ENCODE results near the gene KCNQ1. TPM values are rescaled to one million over a fixed set of nuclear protein-coding genes. Genes with fewer than 3 reads are reported as not detected.

Gene KCNQ1
- total RNA-seq, 4 donors from 2014 or later, result 3.2 to 12.7 (median 5.5) TPM

DNA sequence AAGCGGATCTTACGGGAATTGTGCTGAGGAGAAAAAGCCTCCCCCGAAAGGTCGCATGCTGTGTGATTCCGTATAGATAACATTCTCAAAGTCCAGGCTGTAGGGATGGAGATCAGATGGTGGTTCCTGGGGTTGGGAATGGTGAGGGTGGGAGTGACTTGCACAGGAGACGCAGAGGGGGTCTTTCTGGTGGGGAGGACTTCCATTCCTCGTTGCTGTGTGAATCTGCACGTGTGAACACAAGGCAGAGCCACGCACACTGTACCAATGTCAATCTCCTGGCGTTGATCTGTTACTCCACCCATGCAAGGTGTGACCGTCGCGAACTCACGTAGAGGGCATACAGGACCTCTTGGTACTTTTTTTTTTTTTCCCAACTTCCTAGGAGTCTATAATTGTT lies 313.9 kb downstream of the KCNQ1 start:
- TF ChIP-seq, protein P1, sequence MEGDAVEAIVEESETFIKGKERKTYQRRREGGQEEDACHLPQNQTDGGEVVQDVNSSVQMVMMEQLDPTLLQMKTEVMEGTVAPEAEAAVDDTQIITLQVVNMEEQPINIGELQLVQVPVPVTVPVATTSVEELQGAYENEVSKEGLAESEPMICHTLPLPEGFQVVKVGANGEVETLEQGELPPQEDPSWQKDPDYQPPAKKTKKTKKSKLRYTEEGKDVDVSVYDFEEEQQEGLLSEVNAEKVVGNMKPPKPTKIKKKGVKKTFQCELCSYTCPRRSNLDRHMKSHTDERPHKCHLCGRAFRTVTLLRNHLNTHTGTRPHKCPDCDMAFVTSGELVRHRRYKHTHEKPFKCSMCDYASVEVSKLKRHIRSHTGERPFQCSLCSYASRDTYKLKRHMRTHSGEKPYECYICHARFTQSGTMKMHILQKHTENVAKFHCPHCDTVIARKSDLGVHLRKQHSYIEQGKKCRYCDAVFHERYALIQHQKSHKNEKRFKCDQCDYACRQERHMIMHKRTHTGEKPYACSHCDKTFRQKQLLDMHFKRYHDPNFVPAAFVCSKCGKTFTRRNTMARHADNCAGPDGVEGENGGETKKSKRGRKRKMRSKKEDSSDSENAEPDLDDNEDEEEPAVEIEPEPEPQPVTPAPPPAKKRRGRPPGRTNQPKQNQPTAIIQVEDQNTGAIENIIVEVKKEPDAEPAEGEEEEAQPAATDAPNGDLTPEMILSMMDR (IDR thresholded peaks at IDR 0.05; ENCODE audit: low read depth), result no peak

DNA sequence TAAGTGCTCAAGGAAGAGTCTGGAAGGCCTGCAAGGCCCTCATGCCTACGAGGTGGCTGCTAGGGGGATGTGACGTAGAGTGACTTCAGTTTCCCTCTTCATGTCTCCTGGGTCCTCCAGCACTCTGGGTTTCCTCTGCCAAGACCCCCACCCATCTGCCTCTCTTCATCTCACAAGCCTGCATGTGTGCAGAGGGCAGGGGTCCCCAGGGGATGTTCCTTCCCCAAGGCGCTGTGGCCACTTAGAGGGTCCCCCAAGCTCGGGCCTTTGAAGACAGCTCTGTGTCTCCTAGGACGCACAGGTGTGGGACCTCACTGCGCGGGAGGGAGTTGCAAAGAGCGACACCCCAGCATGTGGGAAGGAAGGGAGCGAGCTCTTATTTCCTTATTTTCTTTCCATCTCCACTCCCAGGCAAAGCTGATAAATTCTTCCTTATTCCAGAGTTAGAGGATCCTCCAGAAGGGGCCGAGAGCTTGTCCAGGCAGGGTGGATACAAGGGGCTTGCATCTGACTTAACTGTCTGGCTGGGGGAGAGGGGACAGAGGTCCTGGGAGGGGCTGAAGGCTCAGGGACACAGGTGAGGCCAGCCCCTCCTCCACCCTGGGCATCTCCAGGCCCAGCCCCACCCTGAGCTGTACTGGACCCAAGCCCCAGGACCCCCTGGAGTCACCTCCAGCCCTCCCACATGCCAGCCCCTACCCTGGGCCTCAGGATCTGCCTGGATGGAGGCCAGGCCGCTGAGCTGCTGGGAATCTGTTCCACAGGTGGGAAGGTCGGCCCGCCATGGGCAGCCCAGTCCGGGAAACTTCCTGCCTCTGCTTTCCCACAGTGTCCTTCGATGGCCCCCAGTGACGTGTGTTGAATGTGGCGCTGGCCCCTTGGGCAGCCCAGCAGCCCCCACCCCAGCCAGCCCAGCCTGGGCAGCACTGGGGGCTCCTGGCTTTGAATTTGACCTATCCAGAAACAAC lies 314.7 kb downstream of the KCNQ1 start:
- TF ChIP-seq, protein P1 (IDR thresholded peaks at IDR 0.05; ENCODE audit: low read depth), result no peak

DNA sequence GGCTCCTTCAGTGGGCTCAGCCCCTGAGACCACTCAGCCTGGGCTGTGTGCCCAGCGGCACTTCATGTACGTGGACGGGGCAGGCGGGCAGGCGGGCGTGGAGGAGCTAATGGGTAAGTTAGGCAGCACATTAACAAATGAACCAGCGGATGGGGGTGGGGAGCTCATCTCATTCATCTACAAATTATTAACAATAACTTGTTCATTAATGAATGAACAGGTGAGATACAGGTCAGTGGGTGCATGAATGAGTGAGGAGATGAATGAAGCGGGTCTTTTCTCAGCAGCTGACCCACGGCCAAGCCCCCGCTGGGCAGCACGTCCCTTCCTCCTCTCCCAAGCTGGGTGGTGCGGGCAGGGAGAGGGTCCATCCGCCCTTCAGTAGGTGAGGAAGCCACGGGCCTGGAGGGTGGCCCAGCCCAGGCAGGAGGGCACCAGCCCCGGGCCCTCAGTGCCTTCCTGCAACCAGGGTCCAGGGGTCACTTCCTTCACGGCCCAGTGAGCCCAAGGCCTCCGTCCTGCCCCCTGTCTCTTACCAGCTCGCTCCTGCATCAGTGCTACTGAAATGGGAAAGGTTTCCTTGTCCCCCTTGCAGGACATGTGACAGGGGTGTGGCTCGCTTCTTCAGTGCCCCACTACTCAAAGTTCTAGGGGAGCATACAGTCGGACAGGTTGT lies 315.5 kb downstream of the KCNQ1 start:
- TF ChIP-seq, protein P1 (IDR thresholded peaks at IDR 0.05; ENCODE audit: low read depth), result no peak

DNA sequence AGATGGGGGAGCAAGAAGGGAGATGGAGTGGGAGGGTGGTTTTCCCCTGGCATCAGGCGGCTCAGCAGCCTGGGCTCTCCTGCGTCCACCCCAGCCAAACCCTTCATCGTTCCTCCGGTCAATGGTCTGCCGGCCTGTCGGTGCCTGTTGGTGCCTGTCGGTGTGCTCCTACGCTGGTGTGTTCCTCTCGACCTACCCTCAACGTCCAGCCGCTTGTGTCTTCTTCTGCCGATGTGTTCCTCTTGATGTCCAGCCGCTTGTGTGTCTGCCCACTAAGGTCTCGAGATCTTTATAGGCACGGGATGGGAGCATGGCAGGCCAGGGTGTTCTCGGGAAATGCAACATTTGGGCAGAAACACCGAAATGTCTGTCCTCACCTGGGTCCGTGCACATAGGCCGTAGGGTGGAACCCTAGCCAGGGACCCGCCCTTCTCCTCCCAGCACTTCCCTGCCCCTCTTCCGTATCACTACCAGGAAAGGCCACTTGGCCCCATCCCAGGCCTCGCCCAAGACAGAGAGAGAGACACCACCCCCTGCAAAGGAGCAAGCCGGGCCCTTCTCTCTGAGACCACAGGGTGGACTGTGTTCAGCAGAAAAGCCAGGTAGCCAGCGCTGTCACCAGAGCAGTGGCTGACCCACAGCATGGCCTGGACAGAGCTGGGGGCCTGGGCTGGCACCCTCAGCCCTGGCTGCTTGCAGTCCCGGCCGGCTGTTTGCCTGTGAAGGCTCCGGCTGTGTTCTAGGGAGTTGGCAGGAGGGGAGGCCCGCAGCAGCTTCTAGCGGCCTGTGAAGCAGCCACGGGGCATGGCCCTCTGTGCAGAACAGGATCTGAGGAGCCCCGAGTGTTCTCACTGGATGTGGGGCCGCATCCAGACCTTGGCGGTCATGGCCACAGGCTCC lies 316.6 kb downstream of the KCNQ1 start:
- TF ChIP-seq, protein P1 (IDR thresholded peaks at IDR 0.05; ENCODE audit: low read depth), result no peak

DNA sequence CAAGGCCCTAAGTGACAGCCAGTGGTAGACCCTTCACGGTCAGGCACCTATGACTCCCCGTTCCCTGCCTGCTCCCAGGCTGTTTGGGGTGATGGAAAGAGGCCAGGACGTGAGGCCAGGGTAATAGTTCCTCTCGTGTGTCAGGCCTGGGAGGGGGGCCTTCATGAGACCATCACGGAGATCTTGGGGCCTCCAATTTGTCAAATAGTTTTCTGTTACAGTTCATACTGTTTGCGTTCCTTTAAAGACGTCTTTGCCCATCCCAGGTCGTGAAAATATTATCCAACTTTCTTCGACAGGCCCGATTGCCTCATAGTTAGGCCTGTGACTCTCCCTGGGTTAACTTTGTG lies 317.2 kb downstream of the KCNQ1 start:
- TF ChIP-seq, protein P1 (IDR thresholded peaks at IDR 0.05; ENCODE audit: low read depth), result no peak

DNA sequence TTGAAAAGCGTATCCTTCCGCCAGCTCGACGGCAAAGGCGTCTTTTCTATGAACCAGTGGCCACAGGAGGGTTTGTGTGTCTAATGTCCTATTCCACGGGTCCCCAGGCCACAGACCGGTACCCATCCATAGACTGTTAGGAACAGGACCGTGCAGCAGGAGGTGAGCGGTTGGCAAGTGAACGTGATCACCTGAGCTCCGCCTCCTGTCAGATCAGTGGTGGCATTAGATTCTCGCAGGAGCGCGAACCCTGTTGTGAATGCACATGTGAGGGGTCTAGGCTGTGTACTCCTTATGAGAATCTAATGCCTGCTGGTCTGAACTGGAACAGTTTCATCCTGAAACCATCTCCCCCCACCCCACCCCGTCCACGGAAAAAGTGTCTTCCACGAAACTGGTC lies 317.6 kb downstream of the KCNQ1 start:
- TF ChIP-seq, protein P1 (IDR thresholded peaks at IDR 0.05; ENCODE audit: low read depth), result no peak
